ENCODE measurements around the gene MAP4K2. TPM values are rescaled to one million over a fixed set of nuclear protein-coding genes. Genes with fewer than 3 reads are reported as not detected.

Gene MAP4K2
- total and polyA plus RNA-seq, 12 donors = 4.6 to 19.9 (median 8.4) TPM

DNA sequence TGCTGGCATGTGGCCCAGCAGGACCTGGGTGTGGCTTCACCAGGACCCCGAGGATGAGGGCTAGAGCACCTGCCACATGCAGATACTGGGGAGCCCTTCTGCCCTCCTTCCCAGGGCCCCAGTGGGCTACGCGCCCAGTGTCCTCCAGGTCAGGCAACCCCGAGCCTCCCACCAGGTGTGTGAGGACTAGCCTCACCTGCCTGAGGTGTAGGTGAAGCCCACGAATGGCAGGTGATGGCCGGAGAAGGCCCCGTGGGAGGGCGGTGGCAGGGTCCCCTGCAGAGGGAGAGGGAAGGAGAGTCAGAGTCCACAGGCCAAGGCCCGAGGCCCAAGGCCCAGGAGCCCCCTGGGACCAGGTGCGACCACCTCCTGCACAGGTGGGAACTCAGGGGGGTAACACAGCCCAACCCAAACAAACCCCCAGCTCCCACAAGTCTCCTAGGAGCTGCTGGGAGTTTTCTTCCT is 34.9 kb upstream of the MAP4K2 start:
- Histone ChIP-seq H3K4me3 (no peak overlapping the region), H3K27ac (no peak overlapping the region), H3K27me3 (no peaks in the 10 kb centered on the region), H3K9me3 (no peaks in the 10 kb centered on the region), H3K4me1 (no peaks in the 10 kb centered on the region), H3K36me3 (no peaks in the 10 kb centered on the region)
- WGBS, 2 donors = 89 to 93% methylated on average over 10 of the region's 10 CpGs
- intact Hi-C loops (cut with DNase I) = no loop called here
- DNase-seq (no peak), ATAC-seq (no peak)
- TF ChIP-seq, protein P1, sequence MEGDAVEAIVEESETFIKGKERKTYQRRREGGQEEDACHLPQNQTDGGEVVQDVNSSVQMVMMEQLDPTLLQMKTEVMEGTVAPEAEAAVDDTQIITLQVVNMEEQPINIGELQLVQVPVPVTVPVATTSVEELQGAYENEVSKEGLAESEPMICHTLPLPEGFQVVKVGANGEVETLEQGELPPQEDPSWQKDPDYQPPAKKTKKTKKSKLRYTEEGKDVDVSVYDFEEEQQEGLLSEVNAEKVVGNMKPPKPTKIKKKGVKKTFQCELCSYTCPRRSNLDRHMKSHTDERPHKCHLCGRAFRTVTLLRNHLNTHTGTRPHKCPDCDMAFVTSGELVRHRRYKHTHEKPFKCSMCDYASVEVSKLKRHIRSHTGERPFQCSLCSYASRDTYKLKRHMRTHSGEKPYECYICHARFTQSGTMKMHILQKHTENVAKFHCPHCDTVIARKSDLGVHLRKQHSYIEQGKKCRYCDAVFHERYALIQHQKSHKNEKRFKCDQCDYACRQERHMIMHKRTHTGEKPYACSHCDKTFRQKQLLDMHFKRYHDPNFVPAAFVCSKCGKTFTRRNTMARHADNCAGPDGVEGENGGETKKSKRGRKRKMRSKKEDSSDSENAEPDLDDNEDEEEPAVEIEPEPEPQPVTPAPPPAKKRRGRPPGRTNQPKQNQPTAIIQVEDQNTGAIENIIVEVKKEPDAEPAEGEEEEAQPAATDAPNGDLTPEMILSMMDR (IDR thresholded peaks at IDR 0.05) = no peak

DNA sequence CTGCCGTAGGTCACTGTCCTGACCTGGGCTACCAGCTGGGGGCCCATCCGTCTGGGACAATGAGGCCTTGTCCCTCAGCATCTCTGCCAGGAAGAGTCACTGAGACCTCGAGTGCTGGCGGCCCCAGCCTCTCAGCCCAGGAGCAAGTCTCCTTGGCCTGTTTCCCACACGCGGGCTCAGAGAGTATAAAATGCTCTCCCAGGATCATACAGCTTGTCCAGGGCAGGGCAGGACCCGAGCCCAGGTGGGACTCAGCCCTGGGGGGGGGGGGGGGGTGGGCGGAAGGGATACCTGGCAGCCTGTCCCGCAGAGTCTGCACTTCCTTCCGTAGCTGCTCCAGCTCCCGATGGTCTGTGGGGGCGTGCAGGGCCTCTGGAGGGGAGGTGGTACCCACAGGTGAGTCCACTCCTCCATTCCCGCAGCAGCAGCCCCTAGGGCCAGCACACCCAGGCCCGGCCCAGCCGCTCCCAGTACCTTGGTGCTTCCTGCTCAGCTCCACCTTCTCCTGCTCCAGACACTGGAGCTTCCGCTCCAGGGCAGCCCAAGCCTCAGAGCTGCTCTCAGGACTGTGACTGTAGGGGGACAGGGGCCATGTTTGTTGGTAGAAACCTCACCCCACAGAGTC is 33.5 kb upstream of the MAP4K2 start:
- 80 to 87% methylated on average over 16 of the region's 16 CpGs for WGBS, 2 donors
- Histone ChIP-seq H3K4me1 (no peaks in the 10 kb centered on the region), H3K27me3 (no peaks in the 10 kb centered on the region), H3K27ac (no peak overlapping the region), H3K36me3 (no peaks in the 10 kb centered on the region), H3K4me3 (no peak overlapping the region), H3K9me3 (no peaks in the 10 kb centered on the region)
- DNase-seq (no peak), ATAC-seq (no peak)
- intact Hi-C loops (cut with DNase I) = no loop called here
- TF ChIP-seq, protein P1 (IDR thresholded peaks at IDR 0.05) = no peak

DNA sequence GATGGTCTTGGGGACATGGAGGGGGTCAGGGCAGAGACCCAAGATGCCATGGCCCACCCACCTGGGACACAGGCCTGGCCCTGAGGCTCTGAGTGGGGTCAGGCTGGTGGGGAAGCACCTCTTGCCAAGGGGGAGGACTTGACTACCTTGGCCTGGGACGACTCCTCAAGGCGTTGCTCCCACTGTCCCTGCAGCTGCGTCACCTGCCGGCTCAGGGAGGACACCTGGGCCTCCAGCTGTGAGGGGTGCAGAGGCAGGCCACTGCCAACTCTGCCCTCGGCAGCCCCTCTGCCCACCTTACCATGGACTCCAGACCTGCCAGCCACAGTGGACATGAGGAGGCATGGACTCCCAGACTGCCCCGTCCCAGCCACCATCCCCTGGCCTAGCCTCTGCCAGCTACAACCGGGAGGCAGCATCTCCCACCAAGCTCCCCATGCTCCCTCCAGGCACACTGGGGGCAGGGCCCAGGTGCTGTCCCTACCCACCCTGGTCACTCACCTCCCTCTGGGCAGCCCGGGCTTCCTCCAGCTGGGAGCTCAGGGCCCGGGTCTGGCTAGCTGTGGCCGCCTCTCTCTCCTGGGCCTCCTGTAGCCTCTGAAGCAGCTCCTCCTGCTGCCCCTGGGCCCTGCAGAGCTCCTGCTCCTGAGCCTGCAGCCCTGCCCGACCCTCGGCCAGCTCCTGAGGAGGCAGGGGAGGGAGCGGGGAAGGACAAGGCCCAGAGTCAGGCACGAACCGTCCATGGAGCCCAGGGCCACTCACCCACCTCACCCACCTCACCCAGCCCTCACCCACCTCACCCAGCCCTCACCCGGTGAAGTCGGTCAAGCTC is 32.8 kb upstream of the MAP4K2 start:
- DNase-seq = no peak
- intact Hi-C loops (cut with DNase I) = no loop called here
- TF ChIP-seq, protein P1 (IDR thresholded peaks at IDR 0.05) = no peak
- H3K4me3 ChIP-seq = no peak overlapping the region
- ATAC-seq = no peak
- no peaks in the 10 kb centered on the region for H3K4me1 ChIP-seq
- H3K27ac ChIP-seq = no peak overlapping the region
- no peaks in the 10 kb centered on the region for H3K36me3 ChIP-seq
- 93 to 95% methylated on average over 17 of the region's 17 CpGs for WGBS, 2 donors
- H3K27me3 ChIP-seq = no peaks in the 10 kb centered on the region
- no peaks in the 10 kb centered on the region for H3K9me3 ChIP-seq

DNA sequence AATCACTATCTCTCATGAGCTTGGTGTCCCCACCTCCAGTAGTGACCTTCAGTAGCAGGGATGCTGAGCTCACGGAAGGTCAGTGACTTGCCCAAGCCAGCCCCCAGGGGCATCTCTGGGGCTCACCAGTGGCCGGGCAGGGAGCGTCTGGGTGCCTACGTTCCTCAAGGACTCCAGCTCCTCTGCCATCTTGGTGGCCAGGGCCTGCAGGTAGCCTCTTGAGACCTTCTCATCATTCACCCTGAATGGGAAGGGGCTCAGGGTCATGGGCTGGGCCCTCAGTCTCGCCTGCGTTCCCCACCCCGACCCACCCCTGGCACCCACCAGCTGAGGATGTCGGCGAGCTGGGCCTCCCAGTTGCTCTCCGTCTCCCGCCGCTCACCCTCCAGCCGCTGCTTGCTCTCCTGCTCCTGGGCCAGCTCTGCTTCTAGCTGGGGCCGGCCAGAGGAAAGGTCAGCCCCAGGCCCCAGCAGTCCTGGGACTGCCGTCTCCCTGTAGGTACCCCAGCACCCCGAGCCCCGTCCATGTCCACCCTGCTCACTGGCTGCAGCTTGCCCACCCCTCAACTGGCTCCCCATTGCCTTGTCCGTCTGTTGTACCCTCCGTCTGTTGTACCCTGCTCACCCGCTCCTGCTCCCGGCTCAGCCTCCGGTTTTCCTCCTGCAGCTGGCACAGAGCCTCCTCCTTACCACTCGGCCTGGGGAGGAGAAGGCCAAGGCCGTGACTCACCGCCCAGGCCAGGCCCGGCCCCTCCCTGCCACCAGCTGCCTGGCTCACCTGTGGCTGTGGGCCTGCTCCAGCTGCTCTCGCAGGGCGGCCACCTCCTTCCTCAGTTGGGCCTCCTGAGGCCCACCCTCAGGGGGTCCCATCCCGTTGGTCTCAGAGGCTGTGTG is 32.0 kb upstream of the MAP4K2 start:
- intact Hi-C loops (cut with DNase I) = no loop called here
- Histone ChIP-seq H3K9me3 (no peaks in the 10 kb centered on the region), H3K27me3 (no peaks in the 10 kb centered on the region), H3K27ac (no peak overlapping the region), H3K36me3 (no peaks in the 10 kb centered on the region), H3K4me1 (no peaks in the 10 kb centered on the region), H3K4me3 (no peak overlapping the region)
- 87 to 93% methylated on average over 29 of the region's 29 CpGs for WGBS, 2 donors
- DNase-seq = no peak
- TF ChIP-seq, protein P1 (IDR thresholded peaks at IDR 0.05) = no peak
- no peak for ATAC-seq

Data from heart right ventricle (tissue), 16 donors.